Effector memory CD4-positive, alpha-beta T cell (primary cell): ENCODE measurements around the gene RAB25.

ENCODE experiments used
- DNase-seq, 3 donors: peaks; one replicate each; pipeline ENCODE4 v3.0.0-alpha.2; 2020
- H3K27ac ChIP-seq: 2 replicates; pipeline ENCODE4 v1.7.0; 2013; ENCODE audit warnings: mild to moderate bottlenecking, low read length, moderate library complexity; ENCODE audit not compliant: insufficient read depth, poor library complexity, severe bottlenecking
- H3K27me3 ChIP-seq: replicated peaks from 2 replicates; pipeline ENCODE4 v1.7.0; 2013; ENCODE audit warnings: mild to moderate bottlenecking, low read length; ENCODE audit not compliant: insufficient read depth, control insufficient read depth, poor library complexity, severe bottlenecking
- H3K36me3 ChIP-seq: 2 replicates; pipeline ENCODE4 v1.7.0; 2013; ENCODE audit warnings: mild to moderate bottlenecking, low read length, moderate library complexity; ENCODE audit not compliant: control insufficient read depth, insufficient read depth
- H3K4me1 ChIP-seq: 2 replicates; pipeline ENCODE4 v1.7.0; 2013; ENCODE audit warnings: low read length, mild to moderate bottlenecking; ENCODE audit not compliant: control insufficient read depth, insufficient read depth, poor library complexity, severe bottlenecking
- H3K4me3 ChIP-seq: 2 replicates; pipeline ENCODE4 v1.7.0; 2013; ENCODE audit warnings: low read length, low read depth, mild to moderate bottlenecking; ENCODE audit not compliant: insufficient read depth, poor library complexity, severe bottlenecking
- H3K9me3 ChIP-seq: 2 replicates; pipeline ENCODE4 v1.7.0; 2013; ENCODE audit warnings: mild to moderate bottlenecking, low read length, moderate library complexity; ENCODE audit not compliant: control insufficient read depth

The RAB25 gene

GRCh38 chr1:156098784-156099183, 37.8 kb downstream of the RAB25 start:
- Histone ChIP-seq H3K27me3 (no peaks in the 10 kb centered on the region), H3K4me1 (peaks cover 40% of the 10 kb centered on the region), H3K4me3 (no peak overlapping the region), H3K9me3 (no peaks in the 10 kb centered on the region), H3K27ac (peak overlapping the region; percentile 90), H3K36me3 (no peaks in the 10 kb centered on the region)
- no peak for DNase-seq

DNA sequence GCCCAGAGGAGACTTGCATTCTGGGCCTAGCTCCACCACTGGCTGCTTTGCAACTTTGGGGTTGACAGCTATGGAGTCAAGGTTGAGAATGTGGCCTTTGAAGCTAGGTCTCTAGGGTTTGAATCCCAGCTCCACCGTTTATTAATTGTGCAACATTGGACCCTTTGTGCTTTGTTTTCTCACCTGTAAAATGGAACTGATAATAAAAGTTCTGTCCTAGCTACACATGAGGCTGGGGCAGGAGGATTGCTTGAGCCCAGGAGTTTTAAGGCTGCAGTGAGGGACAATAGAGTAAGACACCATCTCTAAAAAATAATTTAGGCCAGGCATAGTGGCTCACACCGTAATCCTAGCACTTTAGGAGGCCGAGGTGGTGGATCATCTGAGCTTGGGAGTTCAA, 38.3 kb downstream of the RAB25 start:
- DNase-seq, result no peak
- Histone ChIP-seq H3K27ac (no peak overlapping the region), H3K36me3 (no peaks in the 10 kb centered on the region), H3K4me1 (peaks cover 45% of the 10 kb centered on the region), H3K4me3 (no peak overlapping the region), H3K27me3 (no peaks in the 10 kb centered on the region), H3K9me3 (no peaks in the 10 kb centered on the region)

DNA sequence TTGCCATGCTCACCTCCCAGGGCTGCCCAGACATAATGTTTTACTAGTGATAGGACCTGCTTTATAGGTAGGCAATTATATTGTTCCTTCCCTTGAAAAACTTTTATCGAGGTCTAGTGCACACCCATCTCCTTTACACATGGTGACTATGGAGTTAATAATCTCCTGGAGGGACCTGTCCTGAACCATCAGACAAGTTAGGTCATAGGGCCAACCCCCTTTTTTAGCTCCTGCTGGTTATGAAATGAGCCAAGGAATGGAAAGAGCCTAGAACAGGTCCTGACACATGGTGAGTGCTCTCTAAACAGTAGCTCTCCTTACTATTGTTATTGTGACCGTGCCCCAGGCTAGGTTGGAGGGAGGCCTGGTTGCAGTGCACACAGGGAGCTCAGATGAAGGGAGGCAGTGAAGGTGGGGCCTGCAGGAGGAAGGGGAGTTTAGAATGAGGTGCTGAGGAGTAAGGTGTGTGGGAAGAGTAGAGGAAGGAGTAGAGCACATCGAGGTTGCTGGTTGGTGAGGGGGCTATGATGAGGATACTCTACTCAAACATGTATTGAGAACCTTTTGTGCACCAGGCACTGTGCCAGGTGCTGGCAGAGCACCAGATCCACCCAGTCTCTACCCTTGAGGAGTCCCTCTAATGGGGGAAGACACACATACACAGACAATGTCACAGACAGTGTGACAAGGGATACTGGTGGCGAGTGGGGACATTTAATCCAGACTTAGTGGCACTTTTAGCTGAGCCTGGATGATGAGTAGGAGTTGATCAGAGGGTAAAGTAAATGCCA, 39.4 kb downstream of the RAB25 start:
- Histone ChIP-seq H3K36me3 (no peaks in the 10 kb centered on the region), H3K27ac (peak overlapping the region; percentile 31), H3K27me3 (no peaks in the 10 kb centered on the region), H3K9me3 (no peaks in the 10 kb centered on the region), H3K4me1 (peaks cover 57% of the 10 kb centered on the region), H3K4me3 (no peak overlapping the region)
- DNase-seq, result no peak

GRCh38 chr1:156101880-156102279, 40.9 kb downstream of the RAB25 start:
- Histone ChIP-seq H3K4me3 (no peak overlapping the region), H3K4me1 (peaks cover 54% of the 10 kb centered on the region), H3K27me3 (no peaks in the 10 kb centered on the region), H3K36me3 (no peaks in the 10 kb centered on the region), H3K9me3 (no peaks in the 10 kb centered on the region), H3K27ac (no peak overlapping the region)
- DNase-seq, result no peak

DNA sequence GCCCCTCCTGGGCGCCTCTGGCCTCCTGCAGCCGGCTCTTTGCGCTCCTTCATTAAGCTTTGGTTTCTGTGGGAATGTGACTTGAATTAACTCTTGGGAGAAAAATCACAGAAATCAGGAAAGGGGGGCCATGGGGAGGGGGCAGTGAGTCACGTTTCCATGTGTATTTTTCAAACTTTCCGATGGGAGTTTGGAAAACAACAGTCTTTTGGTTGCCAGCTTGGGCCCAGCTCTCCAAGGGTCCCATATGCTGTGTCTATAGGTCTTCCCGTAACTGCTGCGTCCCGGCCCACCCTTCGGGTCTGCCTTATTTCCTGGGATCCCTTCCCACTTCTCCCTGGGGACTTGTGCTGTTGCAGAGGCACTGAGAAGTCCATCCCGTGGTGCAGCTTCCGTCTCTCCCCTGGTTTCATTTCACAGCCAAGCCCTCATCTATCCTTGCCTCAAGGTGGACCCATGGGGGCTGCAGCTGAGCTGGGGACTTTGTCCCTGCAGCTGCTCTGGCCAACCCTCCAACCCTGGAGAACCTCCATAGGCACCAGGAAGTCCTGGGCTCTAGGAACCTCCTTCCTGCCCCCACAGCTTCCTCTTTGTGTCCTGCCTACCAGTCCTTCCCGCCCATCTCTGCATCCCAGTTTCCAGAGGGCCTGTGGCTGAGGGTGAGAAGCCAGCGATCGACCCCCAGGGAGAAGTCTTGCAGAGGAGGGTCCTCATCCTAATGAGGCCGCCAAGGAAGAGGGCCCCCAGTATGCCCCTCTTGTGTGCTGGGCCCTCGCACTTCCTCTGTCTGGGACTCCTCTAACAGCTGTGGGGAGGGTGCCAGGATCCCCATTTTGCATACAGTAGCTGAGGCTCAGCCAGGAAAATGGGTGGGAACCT, 41.9 kb downstream of the RAB25 start:
- no peak overlapping the region for H3K4me3 ChIP-seq

GRCh38 chr1:156103521-156103947, 42.6 kb downstream of the RAB25 start:
- H3K27ac ChIP-seq, result peak overlapping the region; percentile 91
- H3K9me3 ChIP-seq, result no peaks in the 10 kb centered on the region
- H3K36me3 ChIP-seq, result no peaks in the 10 kb centered on the region
- H3K27me3 ChIP-seq, result no peaks in the 10 kb centered on the region
- H3K4me3 ChIP-seq, result no peak overlapping the region
- peaks cover 46% of the 10 kb centered on the region for H3K4me1 ChIP-seq
- DNase-seq, result peak in 2 of 3 donors; percentile 39 to 55

More for the DNA sequence above, 41.9 kb downstream of the RAB25 start:
- Histone ChIP-seq H3K27me3 (no peaks in the 10 kb centered on the region), H3K36me3 (no peaks in the 10 kb centered on the region), H3K4me1 (peaks cover 50% of the 10 kb centered on the region), H3K27ac (peak overlapping the region; percentile 91), H3K9me3 (no peaks in the 10 kb centered on the region)
- DNase-seq, result no peak

DNA sequence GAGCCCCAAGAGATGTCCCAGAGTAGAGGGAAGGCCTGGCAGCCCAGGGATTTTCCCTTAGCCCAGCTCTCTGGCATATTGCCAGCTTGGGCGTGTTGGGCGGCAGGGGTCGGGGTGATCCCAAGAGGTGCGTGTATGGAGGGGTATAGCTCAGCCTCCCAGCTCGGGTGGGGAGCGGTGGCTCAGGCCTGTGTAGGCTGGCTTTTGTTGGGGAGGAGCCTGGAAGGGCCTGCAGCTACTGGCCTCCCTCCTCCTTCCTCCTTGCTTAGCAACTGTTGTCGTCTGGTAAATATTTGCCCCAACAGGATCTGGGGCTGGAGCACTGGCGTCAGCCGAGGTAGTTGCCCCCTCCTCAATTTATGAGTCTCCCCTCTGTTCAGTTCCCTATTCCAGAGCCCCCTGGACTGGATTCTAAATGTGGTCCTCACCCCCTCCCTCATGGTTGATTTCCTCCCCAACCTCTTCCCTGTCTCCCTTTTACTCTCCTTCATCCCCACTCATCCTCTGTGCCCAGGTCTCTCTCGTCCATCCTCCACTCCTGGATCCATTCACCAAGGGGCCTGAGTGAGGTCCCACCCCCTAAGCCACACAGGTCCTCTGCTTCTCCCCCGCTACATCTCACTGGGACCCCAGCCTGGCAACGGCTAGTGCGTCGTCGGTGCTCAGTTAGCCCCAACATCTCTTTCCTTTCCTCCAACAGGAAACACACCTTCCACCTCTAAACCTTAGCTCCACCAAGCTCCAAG, 43.3 kb downstream of the RAB25 start:
- Histone ChIP-seq H3K36me3 (no peaks in the 10 kb centered on the region), H3K27me3 (no peaks in the 10 kb centered on the region), H3K4me3 (no peak overlapping the region), H3K4me1 (peaks cover 46% of the 10 kb centered on the region), H3K9me3 (no peaks in the 10 kb centered on the region), H3K27ac (peak overlapping the region; percentile 91)
- peak; percentile 63 to 76 (median 73) for DNase-seq

DNA sequence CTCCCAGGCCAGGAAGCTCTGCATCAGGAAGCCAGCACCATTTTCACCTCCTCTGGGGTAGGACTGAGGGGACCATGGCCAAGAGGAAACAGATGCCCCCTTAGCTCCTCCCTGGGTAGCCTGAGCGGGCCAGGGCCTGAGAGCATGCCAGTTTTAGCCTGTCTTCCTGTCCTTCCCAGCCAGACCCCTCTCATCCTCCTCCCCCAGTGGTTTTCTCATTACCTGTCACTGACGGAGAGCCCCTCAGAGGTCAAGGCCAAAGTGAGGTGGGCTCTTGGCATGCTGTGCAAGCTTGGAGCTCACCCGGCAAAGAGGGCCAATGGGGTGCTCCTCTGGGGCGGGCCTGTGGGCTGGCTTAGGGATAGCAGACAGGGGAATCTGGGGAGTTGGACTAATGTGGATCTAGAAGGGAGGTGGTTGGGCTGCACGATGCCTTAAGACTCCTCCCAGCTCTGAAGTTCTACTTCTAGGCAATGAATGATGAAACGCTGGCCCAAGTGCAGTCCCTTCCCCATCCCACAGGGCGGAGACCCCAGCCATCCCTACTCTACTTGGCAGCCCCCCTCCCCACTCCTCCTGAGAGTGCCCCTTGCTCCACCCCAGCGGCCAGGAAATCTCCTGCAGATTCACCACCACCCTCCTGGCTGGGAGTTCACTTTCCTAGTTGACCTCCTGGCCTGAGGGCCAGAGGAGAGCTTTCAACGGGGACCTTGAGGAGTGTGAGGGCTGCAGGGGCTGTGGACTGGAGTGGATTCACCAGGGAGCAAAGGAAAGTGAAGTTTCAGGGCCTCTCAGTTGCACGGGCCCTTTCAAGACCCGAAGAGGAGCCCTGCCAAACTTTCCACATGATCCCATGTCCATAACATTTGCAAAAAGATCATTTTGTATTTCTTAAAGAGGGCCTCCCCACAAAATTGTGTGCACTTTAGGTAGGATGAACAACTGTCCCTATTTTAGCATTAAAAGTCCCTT, 44.2 kb downstream of the RAB25 start:
- no peaks in the 10 kb centered on the region for H3K27me3 ChIP-seq
- DNase-seq, result no peak
- H3K9me3 ChIP-seq, result no peaks in the 10 kb centered on the region
- peaks cover 46% of the 10 kb centered on the region for H3K4me1 ChIP-seq
- H3K4me3 ChIP-seq, result peak overlapping the region; percentile 37
- H3K27ac ChIP-seq, result peak overlapping the region; percentile 91
- no peaks in the 10 kb centered on the region for H3K36me3 ChIP-seq
